Right atrium auricular region (tissue), 2 donors: ENCODE measurements around the gene DOCK1. TPM values are rescaled to one million over a fixed set of nuclear protein-coding genes. Genes with fewer than 3 reads are reported as not detected.
"Not testable (repeated sequence)": the region's sequence is repeated elsewhere in the genome, so short reads cannot be mapped to it uniquely, and the experiment has no call there.

Experiments used
- DNase-seq: peaks from one replicate; pipeline ENCODE4 v3.0.0-alpha.2; 2019; ENCODE audit warnings: low spot score
- H3K27ac ChIP-seq, 2 donors: fragments of 200-600 bp; sonication (generic); 1 replicate in 1 of 2; 2 replicates in 1 of 2; pipeline ENCODE4 v1.5.1; 2016 to 2019
- H3K27me3 ChIP-seq, 2 donors: fragments of 200-600 bp; sonication (generic); one replicate each; pipeline versions ENCODE4 v1.5.1 to v1.6.0; 2017 to 2019
- H3K36me3 ChIP-seq: fragments of 200-600 bp; sonication (generic); one replicate; pipeline ENCODE4 v1.5.1; 2016
- H3K4me1 ChIP-seq, 2 donors: fragments of 200-600 bp; sonication (generic); one replicate each; pipeline versions ENCODE4 v1.5.1 to v1.6.0; 2017 to 2019
- H3K4me3 ChIP-seq, 2 donors: fragments of 200-600 bp; sonication (generic); 1 replicate in 1 of 2; 2 replicates in 1 of 2; pipeline ENCODE4 v1.5.1; 2017 to 2019; ENCODE audit warnings: mild to moderate bottlenecking in 1 of 2, moderate library complexity in 1 of 2
- H3K9me3 ChIP-seq, 2 donors: fragments of 200-600 bp; sonication (generic); one replicate each; pipeline ENCODE4 v1.5.1; 2019
- CTCF ChIP-seq, 2 donors: fragments of 200-600 bp; sonication (generic); IDR thresholded peaks; one replicate each; pipeline ENCODE4 v1.5.1; 2019; ENCODE audit warnings: antibody characterized with exemption in 2 of 2
- total RNA-seq, 2 donors: library from RNA; depleted of rRNA; stranded (reverse); fragments of >200 nt; gene quantifications; one replicate each; pipeline ENCODE4 v1.1.0, GENCODE V29; 2016

Gene DOCK1
- total RNA-seq, 2 donors from 2014 or later, result 13.0 to 16.8 TPM

DNA sequence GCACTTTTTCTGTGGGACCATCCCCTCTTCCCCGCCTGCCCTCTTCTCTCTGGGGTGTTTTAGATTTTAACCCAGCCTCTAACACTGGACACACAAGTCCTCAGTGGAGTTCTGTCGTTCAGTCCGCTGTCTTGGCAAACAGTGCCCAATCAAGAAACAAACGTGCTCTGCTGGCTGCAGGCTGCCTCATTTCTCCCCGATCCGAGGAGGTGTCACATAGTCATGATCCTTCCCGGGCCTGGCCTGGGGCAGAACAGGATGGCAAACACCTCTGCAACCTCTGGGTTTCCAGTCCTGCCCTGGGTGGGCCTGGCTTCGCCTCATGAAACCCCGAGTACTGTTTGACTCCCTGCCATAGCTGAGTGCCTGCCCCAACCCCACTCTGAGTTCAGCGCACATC, 402.1 kb downstream of the DOCK1 start:
- Histone ChIP-seq H3K36me3 (no peaks in the 10 kb centered on the region), H3K4me1 (no peaks in the 10 kb centered on the region), H3K27me3 (no peaks in the 10 kb centered on the region), H3K9me3 (no peaks in the 10 kb centered on the region), H3K27ac (no peak overlapping the region), H3K4me3 (no peak overlapping the region)
- DNase-seq, result no peak
- TF ChIP-seq CTCF (IDR thresholded peaks at IDR 0.05), result no peak

DNA sequence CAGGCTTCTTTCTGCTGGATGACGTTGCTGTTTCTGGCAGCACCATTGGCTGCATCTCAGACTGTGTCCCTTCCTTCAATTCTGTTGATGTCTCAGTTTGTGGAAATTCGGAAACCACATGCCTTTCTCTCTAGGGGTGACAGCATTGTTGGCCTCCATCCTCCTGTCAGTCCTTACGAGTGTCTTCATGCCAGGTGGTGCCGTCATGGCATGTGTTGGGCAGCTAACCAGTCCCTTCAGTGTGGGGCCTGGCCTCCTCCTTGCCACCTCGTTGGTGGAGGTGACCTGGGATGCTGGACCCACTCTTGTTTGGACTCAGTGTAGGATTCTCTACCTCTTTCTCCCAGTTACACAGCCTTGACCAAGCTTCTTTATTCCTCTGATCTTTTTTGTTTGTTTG, 402.8 kb downstream of the DOCK1 start:
- no peak for TF ChIP-seq CTCF (IDR thresholded peaks at IDR 0.05)
- H3K4me1 ChIP-seq, result no peaks in the 10 kb centered on the region
- H3K4me3 ChIP-seq, result no peak overlapping the region
- H3K36me3 ChIP-seq, result no peaks in the 10 kb centered on the region
- peak; percentile 28 for DNase-seq
- no peaks in the 10 kb centered on the region for H3K9me3 ChIP-seq
- no peaks in the 10 kb centered on the region for H3K27me3 ChIP-seq
- H3K27ac ChIP-seq, result no peak overlapping the region

DNA sequence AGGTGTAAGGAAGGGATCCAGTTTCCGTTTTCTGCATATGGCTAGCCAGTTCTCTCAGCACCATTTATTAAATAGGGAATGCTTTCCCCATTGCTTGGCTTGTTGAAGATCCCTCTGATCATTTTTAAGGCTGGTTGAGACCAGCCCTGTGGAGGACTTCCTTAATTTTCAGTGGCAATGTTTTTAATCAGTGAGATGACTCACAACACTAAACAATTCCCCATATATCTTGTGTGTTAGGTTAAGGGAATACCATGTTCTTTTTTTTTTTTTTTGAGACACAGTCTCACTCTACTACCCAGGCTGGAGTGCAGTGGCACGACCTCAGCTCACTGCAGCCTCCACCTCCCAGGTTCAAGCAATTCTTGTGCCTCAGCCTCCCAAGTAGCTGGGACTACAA, 404.4 kb downstream of the DOCK1 start:
- not testable (repeated sequence) for H3K4me1 ChIP-seq, H3K4me3 ChIP-seq, H3K27me3 ChIP-seq, DNase-seq, H3K27ac ChIP-seq, H3K9me3 ChIP-seq, H3K36me3 ChIP-seq

GRCh38 chr10:127310430-127310829, 405.2 kb downstream of the DOCK1 start:
- Histone ChIP-seq H3K4me1 (peaks cover 0 to 9% of the 10 kb centered on the region in 2 donors), H3K9me3 (no peaks in the 10 kb centered on the region), H3K36me3 (no peaks in the 10 kb centered on the region), H3K27me3 (no peaks in the 10 kb centered on the region), H3K4me3 (no peak overlapping the region), H3K27ac (no peak overlapping the region)
- no peak for DNase-seq
- no peak for TF ChIP-seq CTCF (IDR thresholded peaks at IDR 0.05)

DNA sequence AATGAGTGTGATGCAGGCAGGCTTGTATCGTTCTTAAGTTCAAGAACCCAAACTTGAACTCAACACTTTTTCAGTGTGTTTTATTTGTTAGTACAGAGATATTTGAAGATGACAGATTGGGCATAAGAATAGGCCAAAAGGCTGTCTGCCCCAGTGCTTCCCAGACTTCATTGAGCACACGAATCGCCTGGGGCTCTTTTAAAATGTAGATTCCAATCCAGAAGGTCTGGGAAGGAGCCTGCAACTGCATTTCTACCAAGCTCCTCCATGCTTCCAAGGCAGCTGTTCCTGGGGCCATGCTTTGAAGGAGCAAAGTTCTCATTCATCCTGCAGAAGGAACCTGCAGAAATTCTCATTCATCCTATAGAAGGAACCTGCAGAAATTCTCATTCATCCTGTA, 405.7 kb downstream of the DOCK1 start:
- DNase-seq, result no peak
- no peak overlapping the region for H3K27ac ChIP-seq
- H3K36me3 ChIP-seq, result no peaks in the 10 kb centered on the region
- H3K4me1 ChIP-seq, result peaks cover 0 to 9% of the 10 kb centered on the region in 2 donors
- TF ChIP-seq CTCF (IDR thresholded peaks at IDR 0.05), result no peak
- H3K4me3 ChIP-seq, result no peak overlapping the region
- H3K9me3 ChIP-seq, result no peaks in the 10 kb centered on the region
- no peaks in the 10 kb centered on the region for H3K27me3 ChIP-seq

DNA sequence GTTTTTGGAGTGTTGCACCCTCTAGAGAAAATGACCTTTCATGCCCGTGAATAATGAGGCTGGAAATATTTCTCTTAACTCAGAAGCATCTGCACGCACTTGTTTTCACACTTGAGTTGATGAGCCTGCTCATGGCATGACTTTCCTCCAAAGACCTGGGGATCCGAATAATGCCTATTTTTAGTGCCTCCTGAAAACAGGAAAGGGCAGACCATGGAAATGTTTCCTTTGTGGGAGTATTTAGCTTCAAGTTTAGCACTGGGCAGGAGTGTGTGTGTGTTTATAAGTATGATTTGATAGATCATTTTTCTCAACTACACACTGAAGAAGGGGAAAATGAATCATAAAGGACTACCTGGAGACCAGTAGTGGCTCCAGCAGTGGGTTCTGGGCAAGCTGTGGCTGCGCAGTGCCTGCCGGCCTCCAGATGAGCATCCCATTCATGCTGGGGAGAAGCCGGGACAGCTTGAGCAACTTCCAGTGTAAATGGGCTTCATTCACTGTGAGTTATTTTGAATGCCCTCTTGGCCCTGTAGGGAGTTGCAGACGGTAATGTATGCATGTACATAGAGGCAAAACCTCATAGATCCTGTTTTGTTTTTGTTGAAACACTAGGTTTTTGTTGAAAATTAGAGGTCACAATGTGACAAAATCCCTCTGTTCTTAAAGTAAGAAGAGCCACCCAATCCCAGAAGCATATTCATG, 408.9 kb downstream of the DOCK1 start:
- Histone ChIP-seq H3K27ac (no peak overlapping the region), H3K9me3 (no peaks in the 10 kb centered on the region), H3K4me3 (no peak overlapping the region), H3K4me1 (peaks cover 0 to 9% of the 10 kb centered on the region in 2 donors), H3K36me3 (no peaks in the 10 kb centered on the region), H3K27me3 (no peaks in the 10 kb centered on the region)
- DNase-seq, result no peak
- no peak for TF ChIP-seq CTCF (IDR thresholded peaks at IDR 0.05)
